CD4-positive, alpha-beta T cell treated with Interleukin-17A for 1 hour (primary cell): ENCODE measurements around the gene OR5AU1.

Experiments
- DNase-seq: peaks from one replicate; pipeline ENCODE4 v3.0.0-alpha.2; 2020

The OR5AU1 gene

GRCh38 chr14:21106176-21106497 is 49.7 kb downstream of the OR5AU1 start:
- DNase-seq: no peak

GRCh38 chr14:21105095-21105494 is 50.8 kb downstream of the OR5AU1 start:
- no peak for DNase-seq
